Activated T-helper 2 cell treated with anti-CD3 and anti-CD28 coated beads, Interferon-gamma antibody, Interleukin-2, Interleukin-4, amounts not matched to agents 10 μg/mL and 5 μg/mL and 100 μg/mL, durations not matched to agents 14 hours and 24 hours and 36 hours (primary cell): ENCODE results near the gene SPACA6. TPM values are rescaled to one million over a fixed set of nuclear protein-coding genes. Genes with fewer than 3 reads are reported as not detected.
"Not testable (repeated sequence)": the region's sequence is repeated elsewhere in the genome, so short reads cannot be mapped to it uniquely, and the experiment has no call there.

Experiments
- DNase-seq: peaks from one replicate; pipeline ENCODE4 v3.0.0; 2021; ENCODE audit warnings: low spot score
- H3K27ac Mint-ChIP-seq: one replicate; pipeline ENCODE4 v1.8.0; 2021; ENCODE audit warnings: mixed read lengths
- H3K27me3 Mint-ChIP-seq: one replicate; pipeline ENCODE4 v1.8.0; 2021; ENCODE audit warnings: low read depth, mixed read lengths
- H3K36me3 Mint-ChIP-seq: one replicate; pipeline ENCODE4 v1.8.0; 2021; ENCODE audit warnings: low read depth, mixed read lengths
- H3K4me1 Mint-ChIP-seq: one replicate; pipeline ENCODE4 v1.8.0; 2021; ENCODE audit warnings: low read depth, mixed read lengths
- H3K4me3 Mint-ChIP-seq: one replicate; pipeline ENCODE4 v1.8.0; 2021; ENCODE audit warnings: low read depth, mild to moderate bottlenecking, moderate library complexity, mixed read lengths
- H3K9me3 Mint-ChIP-seq: one replicate; pipeline ENCODE4 v1.8.0; 2021; ENCODE audit warnings: mixed read lengths
- intact Hi-C: fragments of 100-400 bp; cut with micrococcal nuclease; formaldehyde crosslinking; loops from one replicate; pipeline ENCODE4 v1.15.1; 2023
- total RNA-seq: library from RNA; stranded (reverse); gene quantifications from 2 replicates; pipeline ENCODE4 v1.2.3, GENCODE V29; 2022

Gene SPACA6
- total RNA-seq, 1 donor from 2014 or later, result 6.7 TPM

- intact Hi-C loops, H3K4me1 Mint-ChIP-seq, H3K36me3 Mint-ChIP-seq, H3K27ac Mint-ChIP-seq, DNase-seq, H3K4me3 Mint-ChIP-seq: not testable (repeated sequence)
- Mint-ChIP-seq H3K9me3 (peaks cover 12% of the 10 kb centered on the region), H3K27me3 (peaks cover 16% of the 10 kb centered on the region)
Measured at GRCh38 chr19:51675911-51676565, 17.1 kb upstream of the SPACA6 start.

GRCh38 chr19:51676566-51677083, 16.5 kb upstream of the SPACA6 start:
- peak; percentile 35 for DNase-seq
- intact Hi-C loops, result no loop called here
- H3K27ac Mint-ChIP-seq, result no peak overlapping the region
- peaks cover 6% of the 10 kb centered on the region for H3K4me1 Mint-ChIP-seq
- H3K27me3 Mint-ChIP-seq, result peaks cover 17% of the 10 kb centered on the region
- no peak overlapping the region for H3K4me3 Mint-ChIP-seq
- peaks cover 12% of the 10 kb centered on the region for H3K9me3 Mint-ChIP-seq
- no peaks in the 10 kb centered on the region for H3K36me3 Mint-ChIP-seq

- intact Hi-C loops, result no loop called here
- Mint-ChIP-seq H3K36me3 (no peaks in the 10 kb centered on the region), H3K4me3 (no peak overlapping the region), H3K4me1 (peaks cover 6% of the 10 kb centered on the region), H3K27me3 (peaks cover 11% of the 10 kb centered on the region), H3K9me3 (peaks cover 22% of the 10 kb centered on the region), H3K27ac (no peak overlapping the region)
- DNase-seq, result no peak
Measured at GRCh38 chr19:51680474-51680873, 12.7 kb upstream of the SPACA6 start.

DNA sequence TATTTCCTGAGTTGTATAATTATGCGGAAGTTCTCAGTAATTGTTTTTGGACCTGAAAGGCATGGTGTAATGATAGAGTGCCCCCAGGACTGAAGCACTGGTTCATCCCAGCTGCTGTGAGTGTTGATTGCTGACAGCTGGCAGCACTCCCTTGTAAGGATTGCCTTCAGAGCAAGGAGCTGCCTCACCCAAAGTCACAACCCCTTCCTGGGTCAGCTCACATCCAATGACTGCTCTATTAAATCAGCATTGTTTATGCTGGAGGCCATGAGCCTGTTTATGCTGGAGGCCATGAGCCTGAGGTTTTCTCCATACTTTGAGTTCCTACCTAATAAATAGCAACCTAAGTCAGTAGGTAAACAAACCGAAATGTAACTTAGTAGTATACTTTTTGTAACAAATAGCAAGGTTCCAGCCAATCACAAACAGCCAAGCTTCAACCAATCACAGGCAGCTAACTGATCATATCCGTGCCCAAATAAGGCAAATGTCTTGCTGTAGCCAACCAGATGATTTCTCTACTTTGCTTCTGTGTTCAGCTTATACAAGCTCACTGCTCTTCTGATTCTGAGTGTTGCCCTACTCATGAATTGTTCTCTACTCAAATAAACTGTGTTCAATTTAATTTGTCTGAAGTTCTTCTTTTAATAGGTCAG, 11.7 kb upstream of the SPACA6 start:
- Mint-ChIP-seq H3K9me3 (peaks cover 22% of the 10 kb centered on the region), H3K27me3 (peaks cover 11% of the 10 kb centered on the region), H3K36me3 (no peaks in the 10 kb centered on the region), H3K4me3 (no peak overlapping the region), H3K4me1 (peaks cover 5% of the 10 kb centered on the region), H3K27ac (no peak overlapping the region)
- intact Hi-C loops, result no loop called here
- no peak for DNase-seq

DNA sequence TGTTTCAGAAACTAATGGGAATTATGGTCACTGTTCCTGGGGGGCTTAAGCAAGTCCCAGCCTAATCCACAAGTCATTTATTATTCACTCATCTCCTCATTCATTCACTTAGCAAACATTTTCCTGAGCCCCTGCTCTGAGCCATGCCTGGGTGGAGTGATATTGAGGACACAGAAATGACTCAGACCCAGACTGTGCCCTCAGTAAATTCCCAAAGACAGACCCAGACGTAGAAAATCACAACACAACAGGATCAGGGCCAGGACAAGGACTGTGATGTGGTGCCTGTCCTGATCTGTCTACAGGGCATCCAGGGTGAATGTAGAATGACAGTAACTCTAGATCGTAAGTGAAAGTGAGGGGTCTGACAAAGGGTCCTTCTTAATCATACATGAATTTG, 7.0 kb upstream of the SPACA6 start:
- Mint-ChIP-seq H3K27ac (no peak overlapping the region), H3K36me3 (peaks cover 3% of the 10 kb centered on the region)
- intact Hi-C loops, result no loop called here

DNA sequence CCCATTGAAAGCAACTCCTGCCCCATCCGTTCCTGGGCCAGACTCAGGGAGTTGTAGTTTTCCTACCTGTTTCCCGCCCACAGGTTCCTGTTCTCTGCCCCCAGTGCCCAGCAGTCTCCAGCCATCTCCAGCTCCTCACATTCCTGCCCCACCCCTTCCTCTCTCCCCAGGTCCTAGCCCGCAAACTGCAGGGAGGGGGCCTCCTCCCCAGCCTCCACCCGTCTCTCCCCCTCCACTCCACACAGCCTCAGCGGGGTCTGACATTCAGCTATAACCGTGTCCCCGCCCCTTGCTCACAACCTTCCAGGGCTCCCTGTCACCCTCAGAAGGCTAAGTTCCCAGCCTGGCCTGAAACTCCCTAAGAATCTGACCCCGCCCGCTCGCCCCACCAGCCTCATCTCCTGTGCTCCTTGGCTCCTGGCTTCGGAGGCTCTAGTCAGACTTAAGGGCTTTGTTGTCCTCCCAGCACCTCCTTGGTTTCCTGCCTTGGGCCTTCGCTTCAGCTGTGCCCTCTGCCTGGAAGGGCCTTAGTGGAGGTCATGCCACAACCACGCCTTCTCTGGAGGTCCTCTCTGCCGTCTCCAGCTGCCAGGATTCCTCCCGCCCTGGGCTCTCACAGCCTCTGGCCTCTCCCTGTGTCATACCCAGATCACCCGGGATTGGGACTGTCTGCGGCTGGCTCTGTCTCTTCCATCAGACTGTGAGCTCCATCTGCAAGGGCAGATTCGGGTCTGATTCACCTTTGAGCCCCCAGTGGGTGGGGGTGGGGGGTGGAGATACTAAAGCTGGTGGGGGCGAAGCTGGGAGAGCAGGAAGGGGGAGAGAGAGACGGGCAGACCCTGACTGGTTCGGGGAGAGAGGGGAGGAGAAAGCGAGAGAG, 5.1 kb upstream of the SPACA6 start:
- DNase-seq, result no peak
- peaks cover 16% of the 10 kb centered on the region for H3K27me3 Mint-ChIP-seq
- intact Hi-C loops, result no loop called here
- H3K4me1 Mint-ChIP-seq, result peaks cover 6% of the 10 kb centered on the region
- H3K27ac Mint-ChIP-seq, result no peak overlapping the region
- H3K4me3 Mint-ChIP-seq, result peak overlapping the region; percentile 80
- H3K36me3 Mint-ChIP-seq, result peaks cover 3% of the 10 kb centered on the region
- peaks cover 18% of the 10 kb centered on the region for H3K9me3 Mint-ChIP-seq

More for the DNA sequence above, 7.0 kb upstream of the SPACA6 start:
- no peak overlapping the region for H3K4me3 Mint-ChIP-seq
- no peak for DNase-seq
- peaks cover 6% of the 10 kb centered on the region for H3K4me1 Mint-ChIP-seq
- peaks cover 16% of the 10 kb centered on the region for H3K27me3 Mint-ChIP-seq
- H3K9me3 Mint-ChIP-seq, result peaks cover 18% of the 10 kb centered on the region

- H3K27me3 Mint-ChIP-seq, result peaks cover 16% of the 10 kb centered on the region
- peak overlapping the region; percentile 80 for H3K4me3 Mint-ChIP-seq
- DNase-seq, result no peak
- intact Hi-C loops, result no loop called here
- peaks cover 13% of the 10 kb centered on the region for H3K9me3 Mint-ChIP-seq
- H3K36me3 Mint-ChIP-seq, result peaks cover 3% of the 10 kb centered on the region
- H3K27ac Mint-ChIP-seq, result peak overlapping the region; percentile 70
- peaks cover 6% of the 10 kb centered on the region for H3K4me1 Mint-ChIP-seq
Measured at GRCh38 chr19:51688671-51689571, 4.2 kb upstream of the SPACA6 start.

DNA sequence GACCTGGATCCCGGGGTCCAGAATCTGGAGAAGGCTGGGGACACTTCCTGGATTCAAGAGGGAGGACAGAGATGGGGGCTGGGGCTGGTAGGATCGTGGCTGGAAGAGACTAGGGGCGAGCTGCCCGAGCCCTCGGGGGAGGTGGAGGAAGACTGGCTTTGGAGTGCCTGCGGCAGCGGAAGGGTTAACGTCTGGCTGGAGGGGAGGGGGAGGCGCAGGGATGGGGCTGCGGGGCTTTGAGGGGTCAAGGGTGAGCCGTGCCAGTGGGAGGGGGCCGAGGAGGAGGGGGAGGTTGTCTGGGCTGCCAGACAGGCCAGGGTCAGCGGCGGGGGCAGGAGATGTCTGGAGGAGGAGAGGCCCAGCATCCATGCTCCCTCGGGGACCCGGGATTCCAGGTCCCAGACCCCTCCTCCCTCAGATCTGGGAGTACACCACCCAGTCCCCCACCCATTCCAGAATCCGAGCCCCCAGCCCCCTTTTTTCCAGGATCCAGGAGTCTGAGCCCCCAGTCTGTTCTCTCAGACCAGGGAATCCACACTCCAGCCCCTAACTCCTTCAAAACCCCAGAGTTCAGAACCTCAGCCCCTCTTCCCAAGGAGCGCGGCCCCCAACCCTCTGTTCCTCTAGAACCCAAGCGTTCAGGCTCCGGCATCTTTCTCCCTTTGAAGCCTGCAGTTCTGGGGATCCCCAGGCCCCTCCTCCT, 3.2 kb upstream of the SPACA6 start:
- intact Hi-C loops, result no loop called here
- H3K4me1 Mint-ChIP-seq, result peaks cover 6% of the 10 kb centered on the region

DNA sequence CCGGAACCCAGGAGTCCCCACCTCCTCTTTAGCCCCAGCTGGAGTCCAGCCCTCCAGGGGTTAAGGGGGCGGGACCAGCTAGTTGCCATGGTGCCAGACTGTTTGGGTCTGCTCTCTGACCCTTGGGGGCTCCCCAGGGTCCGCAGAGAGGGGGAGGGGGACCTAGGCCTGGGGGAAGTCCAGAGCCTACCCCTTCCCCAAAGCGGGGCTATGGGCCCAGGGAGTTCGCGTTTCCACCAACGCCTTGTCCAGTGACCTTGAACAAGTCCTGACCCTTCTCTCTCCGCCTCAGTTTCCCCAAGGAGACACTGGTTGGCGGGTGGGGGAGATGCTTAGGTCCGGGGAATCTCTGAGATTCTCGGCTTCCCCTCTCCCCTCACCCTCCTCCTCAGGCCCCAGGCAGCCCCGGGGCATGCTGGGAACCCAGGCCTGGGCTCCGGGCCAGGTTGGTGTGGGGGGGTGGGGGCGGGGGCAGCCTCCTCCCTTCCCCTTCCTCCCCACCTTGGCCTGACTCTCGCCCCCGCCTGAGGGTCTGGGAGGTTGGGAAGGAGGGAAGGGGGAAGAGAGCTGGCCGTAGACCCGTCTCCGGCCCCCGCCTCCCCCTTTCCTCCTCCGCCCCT, 2.6 kb upstream of the SPACA6 start:
- H3K36me3 Mint-ChIP-seq, result peaks cover 3% of the 10 kb centered on the region
- H3K9me3 Mint-ChIP-seq, result peaks cover 5% of the 10 kb centered on the region
- peak overlapping the region; percentile 84 for H3K4me3 Mint-ChIP-seq
- peak overlapping the region; percentile 66 for H3K27ac Mint-ChIP-seq
- DNase-seq, result peak; percentile 39
- H3K27me3 Mint-ChIP-seq, result peaks cover 16% of the 10 kb centered on the region
- intact Hi-C loops, result no loop called here
- H3K4me1 Mint-ChIP-seq, result peaks cover 6% of the 10 kb centered on the region

More for the DNA sequence above, 3.2 kb upstream of the SPACA6 start:
- no peak for DNase-seq
- peaks cover 3% of the 10 kb centered on the region for H3K36me3 Mint-ChIP-seq
- peaks cover 8% of the 10 kb centered on the region for H3K9me3 Mint-ChIP-seq
- H3K27me3 Mint-ChIP-seq, result peaks cover 16% of the 10 kb centered on the region
- H3K4me3 Mint-ChIP-seq, result peak overlapping the region; percentile 84
- peak overlapping the region; percentile 66 for H3K27ac Mint-ChIP-seq

DNA sequence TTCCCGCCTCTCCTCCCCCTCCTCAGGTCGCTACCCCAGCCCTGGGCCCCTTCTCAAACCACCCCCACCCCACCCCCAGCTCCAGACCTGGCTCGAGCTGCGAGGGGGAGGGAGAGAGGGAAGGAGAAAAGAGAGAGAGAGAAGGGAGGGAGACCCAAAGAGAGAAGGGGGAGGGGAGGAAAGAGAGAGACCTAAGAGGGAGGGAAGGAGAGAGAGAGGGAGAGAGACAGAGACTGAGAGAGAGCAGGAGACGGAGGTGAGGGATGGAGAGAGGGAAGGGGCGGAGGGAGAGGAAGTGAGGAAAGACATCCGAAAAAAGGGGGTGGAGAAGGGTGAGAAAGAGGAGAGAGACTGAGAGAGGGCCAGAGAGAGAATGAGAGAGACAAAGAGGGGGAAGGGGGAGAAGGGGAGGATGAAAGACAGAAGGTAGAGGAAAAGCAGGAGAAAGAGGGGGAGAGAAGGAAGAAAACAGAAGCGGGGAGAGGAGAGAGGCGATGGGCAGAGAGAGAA, 2.0 kb upstream of the SPACA6 start:
- intact Hi-C loops, result no loop called here
- H3K27me3 Mint-ChIP-seq, result peaks cover 16% of the 10 kb centered on the region
- peak overlapping the region; percentile 42 for H3K4me3 Mint-ChIP-seq
- peaks cover 3% of the 10 kb centered on the region for H3K36me3 Mint-ChIP-seq
- peak overlapping the region; percentile 19 for H3K27ac Mint-ChIP-seq
- H3K4me1 Mint-ChIP-seq, result peaks cover 6% of the 10 kb centered on the region
- no peaks in the 10 kb centered on the region for H3K9me3 Mint-ChIP-seq
- no peak for DNase-seq
